Hindlimb muscle (tissue), 1 donor: ENCODE data around the gene SEPTIN5. TPM values are rescaled to one million over a fixed set of nuclear protein-coding genes. Genes with fewer than 3 reads are reported as not detected.
"Not testable (repeated sequence)": the region's sequence is repeated elsewhere in the genome, so short reads cannot be mapped to it uniquely, and the experiment has no call there.

ENCODE experiments used
- DNase-seq: peaks from one replicate; pipeline ENCODE4 v3.0.0-alpha.2; 2013
- polyA plus RNA-seq: library from polyadenylated mRNA; unstranded; fragments of 120-200 nt; gene quantifications from one replicate; pipeline ENCODE4 v1.2.1, GENCODE V29; 2013; ENCODE audit not compliant: insufficient read length

Gene SEPTIN5
- polyA plus RNA-seq, 1 donor = 130 TPM

DNA sequence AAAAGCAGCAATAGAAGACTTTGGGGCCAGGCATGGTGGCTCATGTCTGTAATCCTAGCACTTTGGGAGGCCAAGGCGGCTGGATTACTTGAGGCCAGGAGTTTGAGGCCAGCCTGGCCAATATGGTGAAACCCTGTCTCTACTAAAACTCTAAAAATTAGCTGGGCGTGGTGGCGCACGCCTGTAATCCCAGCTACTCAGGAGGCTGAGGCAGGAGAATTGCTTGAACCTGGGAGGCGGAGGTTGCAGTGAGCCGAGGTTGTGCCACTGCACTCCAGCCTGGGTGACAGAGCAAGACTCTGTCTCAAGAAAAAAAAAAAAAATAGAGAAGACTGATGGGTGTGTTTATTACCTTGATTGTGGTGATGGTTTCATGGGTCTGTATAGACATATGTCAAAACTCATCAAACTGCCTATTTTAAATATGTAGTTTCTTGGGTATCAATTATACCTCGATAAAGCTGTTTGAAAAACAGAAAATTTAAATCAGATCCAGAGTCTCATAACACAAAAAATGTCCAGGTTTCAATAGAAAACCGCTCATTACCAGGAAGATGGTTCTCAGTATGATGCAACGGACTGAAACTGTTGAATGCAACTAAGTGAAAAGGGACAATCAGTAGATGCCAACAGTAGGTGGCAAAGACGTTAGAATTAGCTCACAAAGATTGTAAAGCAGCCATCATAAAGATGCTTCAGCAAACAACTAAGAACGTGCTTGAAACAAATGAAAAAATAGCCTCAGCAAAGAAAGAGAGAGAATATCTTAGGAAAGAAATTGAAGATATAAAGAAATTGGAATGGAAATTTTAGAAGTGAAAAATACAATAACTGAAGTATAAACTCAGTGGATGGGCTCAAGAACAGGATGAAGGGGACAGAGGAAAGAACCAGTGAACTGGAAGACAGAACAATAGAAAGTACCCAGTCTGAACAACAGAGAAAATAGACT is 33.1 kb upstream of the SEPTIN5 start:
- DNase-seq = no peak

DNA sequence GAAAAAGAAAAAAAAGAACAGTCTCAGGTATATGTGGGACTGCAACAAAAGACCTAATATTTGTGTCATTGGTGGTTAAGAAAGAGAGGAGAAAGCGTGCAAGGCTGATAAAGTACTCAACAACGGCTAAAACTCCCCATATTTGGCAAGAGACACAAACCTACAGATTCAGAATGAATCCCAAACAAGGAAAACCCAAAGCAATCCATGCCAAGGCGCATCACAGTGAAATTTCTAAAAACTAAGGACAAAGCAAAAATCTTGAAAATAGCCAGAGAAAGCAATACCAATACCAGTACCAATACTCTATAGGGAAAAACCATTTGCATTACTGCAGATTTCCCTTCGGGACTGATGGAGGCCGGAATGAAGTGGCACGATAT is 32.4 kb upstream of the SEPTIN5 start:
- no peak for DNase-seq

DNA sequence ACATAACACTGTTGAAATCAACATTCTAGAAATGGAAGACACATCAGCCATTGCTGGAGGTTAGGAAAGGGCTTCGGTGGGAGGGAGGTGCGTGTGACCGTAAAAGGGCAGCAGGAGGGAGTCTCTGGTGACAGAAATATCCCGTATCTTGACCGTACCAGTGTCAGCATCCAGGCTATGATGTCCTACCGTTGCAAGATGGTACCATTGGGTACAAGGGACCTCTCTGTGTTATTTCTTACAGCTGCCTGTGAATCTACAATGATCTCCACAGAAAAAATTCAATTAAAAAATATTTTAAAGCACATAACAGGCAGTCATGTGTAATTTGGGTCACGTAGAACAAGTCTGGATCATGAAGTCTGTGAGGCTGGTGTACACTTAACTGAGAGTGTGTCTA is 27.4 kb upstream of the SEPTIN5 start:
- no peak for DNase-seq

DNA sequence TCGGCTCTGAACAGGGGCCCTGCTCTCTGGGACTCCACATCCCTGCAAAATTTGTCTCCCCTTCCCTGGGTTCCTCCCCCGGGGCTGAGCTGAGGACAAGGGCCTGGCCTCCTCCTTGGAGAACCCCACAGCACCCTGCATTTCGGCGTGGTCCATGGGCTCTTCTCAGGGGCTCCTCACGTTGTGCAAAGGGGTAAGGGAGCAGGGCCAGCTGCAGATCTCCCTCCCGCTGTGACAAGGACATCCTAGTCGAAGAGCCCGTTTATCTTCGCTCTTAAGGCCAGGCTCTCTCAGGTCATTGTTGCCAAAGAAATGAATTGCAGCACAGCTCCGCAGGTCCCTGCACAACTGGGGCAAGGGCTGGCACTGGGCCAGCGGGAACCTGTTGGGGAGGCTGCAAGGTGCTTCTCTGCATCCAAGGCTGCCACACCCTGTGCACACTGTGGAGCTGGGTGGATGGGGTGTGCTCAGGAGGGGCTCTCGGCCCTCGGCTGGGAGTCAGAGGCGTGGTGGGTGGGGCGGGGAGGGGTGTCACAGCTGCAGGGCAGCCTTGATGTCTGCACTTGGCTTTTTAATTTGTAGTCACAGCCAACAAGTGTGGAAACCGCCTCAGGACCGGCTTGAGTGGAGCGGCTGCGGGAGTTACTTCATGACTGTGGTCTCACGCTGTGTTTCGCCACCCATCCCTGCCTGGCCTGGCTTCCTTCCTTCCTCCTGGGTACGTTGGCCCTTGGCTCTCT is 26.6 kb upstream of the SEPTIN5 start:
- no peak for DNase-seq

DNA sequence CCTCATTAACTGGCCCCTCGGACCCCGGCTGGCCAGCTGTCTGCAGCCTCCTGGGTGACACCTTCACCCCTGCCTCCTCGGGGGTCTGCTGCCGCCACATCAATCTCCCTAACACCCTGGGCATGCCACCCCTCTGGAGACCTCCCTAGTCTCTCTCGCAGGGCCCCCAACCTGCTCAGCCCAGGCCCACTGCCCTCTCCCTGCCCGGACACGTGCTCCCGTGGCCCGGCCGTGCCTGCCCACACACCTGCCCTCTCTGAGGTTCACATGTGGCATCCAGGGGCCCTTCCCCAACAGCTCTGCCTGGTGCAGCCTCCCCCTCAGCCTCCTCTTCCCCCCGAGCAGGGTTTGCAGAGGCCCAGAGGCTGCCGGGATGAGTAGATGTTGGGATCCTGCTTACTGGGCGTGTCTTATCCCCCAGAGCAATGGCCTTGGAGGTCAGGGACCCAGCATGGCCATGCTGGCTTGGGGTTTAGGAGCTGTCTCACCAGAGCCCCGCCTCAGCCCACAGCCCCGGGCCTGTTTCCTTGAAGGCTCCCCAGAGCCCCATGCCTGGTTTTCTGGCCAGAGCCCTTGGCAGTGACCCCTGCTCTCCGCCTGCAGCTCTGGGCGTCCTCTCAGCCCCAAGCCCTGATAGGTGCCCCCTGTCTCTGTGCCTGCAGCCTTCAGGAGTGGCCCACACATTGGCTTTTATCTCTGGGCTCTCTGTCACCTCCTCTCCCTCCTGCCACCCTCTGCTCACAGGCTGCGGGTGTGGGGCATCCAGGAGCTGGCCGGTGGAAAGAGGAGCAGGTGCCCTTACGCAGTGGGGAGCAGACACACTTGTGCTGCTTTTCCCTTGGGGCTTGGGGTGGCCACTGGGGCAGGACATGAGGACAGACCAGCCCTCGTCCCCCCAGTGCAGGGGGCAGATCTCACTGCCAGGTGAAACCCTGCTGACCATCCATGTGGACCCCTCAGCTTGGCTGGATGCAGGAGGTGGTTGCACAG is 25.7 kb upstream of the SEPTIN5 start:
- no peak for DNase-seq

DNA sequence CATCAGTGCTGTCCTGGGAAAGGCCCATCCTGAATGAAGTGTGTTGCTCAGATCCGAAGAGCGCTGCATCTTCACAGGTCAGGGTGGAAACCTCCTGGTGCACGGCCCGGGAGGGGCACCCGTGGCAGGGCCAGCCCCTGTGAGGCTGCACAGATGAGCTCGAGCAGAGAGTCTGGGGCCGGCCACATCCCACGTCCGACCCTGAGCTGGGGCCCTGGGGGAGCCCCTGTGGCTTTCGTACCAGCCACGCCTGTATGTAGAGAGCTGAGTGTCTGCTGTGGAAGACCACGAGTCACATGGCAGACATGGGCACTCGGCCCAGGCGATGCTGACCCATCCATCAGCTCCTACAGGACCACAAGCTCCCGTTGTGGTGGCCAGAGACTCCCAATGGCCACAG is 24.9 kb upstream of the SEPTIN5 start:
- DNase-seq = no peak

DNA sequence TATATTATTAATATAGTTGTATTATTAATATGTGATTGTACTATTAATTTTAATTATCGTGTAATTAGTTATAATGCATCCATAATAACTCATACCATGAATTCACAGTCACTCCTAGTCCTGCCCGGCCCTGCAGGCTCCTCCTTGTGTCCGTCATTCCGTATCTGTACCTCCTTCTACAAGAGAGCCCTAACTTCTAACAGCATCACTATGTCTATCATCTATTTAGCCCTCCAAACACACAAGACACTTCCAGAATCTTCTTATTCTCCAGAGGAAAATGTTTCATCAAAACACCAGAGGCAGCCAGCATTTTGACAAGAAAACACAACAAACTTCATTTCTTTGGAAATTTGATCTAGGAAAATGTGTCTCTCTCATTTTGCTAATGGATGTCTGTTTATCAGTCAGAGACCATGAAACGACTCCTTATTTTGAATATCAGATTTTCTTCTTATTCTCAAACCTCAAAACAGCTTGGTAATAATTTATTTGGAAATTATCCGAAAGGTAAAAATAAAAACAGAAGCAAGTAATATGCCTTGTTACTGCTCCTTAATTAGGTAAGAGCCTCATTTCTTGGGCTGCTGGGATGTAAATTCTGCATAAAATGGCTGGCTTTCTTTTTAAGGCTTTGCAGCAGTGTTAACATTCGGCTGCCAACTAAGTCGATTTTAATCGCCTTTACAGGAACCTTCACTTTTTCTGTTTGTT is 23.1 kb upstream of the SEPTIN5 start:
- DNase-seq = no peak

DNA sequence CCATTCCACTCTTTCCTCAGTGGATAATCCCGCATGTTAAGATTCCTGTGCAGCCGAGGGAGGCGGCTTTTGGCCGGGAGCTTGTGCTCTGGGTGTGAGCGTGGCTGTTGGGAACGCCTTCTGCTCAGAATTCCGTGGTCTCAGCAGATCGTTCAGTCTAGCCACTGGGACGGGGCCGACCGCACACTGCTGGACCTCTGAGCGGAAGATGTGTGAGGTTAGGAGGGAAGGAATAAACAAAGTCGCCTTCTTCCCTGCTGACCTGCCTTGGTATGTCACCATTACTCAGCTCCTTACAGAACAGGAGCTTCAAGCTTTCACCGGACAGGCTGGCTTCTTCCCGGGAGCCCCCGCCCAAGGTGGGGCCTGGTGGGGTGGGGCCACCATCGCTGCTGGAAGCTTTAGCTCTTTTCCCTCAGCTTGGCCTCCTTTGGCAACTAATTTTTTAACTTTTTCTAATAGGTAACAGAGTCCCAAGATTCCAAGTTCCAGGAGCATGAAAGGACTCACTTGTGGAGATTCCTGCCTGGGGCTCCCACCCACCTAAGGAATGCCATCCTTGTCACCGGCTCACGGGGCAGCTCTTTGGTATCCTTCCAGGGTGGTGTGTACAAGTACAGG is 22.5 kb upstream of the SEPTIN5 start:
- peak; percentile 62 for DNase-seq

DNA sequence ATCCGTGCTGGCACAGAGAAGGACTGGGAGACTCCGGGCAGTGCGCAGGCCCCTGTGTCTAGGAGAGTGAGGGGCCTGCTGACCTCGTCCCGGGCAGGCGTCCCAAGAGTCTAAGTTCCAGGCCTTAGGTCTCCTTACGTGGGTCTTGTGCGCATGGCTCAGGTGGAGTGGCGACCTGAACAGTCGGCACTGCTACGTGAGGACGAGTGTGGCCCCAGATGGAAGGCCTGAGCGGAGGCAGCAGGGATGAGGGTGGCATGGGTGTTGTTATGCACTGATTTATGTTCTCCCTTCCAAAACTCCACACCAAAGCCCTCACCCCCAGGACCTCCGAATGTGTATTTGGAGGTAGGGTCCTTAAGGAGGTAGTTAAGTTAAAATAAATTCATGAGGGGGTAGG is 20.7 kb upstream of the SEPTIN5 start:
- no peak for DNase-seq

DNA sequence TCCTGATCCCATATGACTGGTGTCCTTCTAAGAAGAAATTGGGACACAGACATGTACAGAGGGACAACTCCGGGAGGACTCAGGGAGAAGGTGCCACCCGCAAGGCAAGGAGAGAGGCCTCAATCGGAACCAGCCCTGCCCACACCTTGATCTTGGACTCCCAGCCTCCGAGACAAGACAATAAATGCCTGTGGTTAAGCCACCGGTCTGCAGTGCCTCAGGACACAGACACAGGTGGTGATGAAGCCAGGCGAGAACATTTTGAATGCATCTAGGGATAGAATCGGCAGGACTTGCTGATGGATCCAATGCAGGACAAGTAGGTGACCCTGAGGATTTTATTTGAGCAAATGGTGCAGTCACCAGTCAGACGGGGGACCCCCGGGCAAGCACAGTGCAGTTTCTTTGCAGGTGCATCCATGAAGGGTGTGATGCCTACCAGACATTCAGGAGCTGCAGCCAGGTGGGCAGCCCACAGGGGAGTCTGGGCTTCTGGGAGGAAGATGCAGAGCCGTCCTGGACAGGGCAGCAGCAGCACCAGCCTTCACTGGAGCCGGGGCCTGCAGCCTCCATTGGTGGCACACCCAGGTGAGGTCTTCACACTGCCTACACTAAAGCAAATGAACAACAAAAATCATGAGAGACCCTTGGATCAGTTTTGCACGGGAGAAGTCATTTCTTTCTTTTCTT is 20.2 kb upstream of the SEPTIN5 start:
- no peak for DNase-seq

DNA sequence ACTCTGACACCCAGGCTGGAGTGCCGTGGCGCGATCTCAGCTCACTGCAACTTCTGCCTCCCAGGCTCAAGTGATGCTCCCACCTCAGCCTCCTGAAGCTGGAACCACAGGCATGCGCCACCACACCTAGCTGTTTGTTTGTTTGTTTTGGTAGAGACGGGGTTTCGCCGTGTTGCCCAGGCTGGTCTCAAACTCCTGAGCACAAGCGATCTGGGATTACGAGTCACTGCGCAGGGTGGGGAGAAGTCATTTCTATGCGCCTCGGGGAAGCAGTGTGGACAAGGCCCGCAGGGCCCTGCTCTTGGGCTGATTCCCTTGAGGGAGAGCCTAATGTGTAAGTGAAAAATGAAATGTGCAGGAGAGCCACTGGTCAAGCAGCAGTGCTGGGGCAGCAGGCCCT is 19.6 kb upstream of the SEPTIN5 start:
- no peak for DNase-seq

DNA sequence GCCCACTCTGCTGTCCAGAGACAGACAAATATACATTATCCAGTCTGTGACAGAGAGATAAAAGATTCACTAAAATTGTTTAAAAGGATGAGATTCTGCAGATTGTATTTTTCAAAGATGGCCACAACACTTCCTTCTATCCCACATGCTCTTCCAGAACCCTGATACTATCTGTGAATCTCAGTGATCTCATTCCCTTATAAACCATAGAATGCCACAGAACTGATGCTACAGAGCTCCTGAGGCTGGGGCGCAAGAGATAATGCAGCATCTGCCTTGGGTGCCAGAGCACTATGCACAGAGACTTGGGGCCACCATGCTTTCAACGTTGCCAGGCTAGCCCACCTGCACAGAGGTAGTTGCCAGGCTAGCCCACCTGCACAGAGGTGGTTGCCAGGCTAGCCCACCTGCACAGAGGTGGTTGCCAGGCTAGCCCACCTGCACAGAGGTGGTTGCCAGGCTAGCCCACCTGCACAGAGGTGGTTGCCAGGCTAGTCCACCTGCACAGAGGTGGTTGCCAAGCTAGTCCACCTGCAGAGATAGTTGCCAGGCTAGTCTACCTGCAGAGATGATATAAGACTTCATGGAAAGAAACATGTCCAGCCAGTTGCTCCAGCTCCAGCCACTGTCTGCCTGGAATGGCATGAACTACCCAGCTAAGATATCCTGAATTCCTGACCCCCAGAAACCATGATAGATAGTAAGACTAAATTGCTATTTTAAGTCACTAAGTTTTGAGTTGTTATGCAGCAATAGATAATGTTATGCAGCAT is 17.6 kb upstream of the SEPTIN5 start:
- DNase-seq = no peak

DNA sequence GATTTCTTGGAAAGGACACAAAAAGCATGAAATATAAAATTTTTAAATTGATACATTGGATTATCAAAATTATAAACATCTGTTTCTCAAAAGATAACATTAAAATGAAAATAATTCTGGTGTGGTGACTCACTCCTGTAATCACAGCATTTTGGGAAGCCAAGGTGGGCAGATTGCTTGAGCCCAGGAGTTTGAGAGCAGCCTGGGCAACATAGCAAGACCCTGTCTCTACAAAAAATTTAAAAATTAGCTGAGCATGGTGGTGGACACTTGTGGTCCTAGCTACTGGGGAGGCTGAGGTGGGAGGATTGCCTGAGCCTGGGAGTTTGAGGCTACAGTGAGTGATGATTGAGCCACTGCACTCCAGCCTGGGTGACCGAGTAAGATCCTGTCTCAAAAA is 16.4 kb upstream of the SEPTIN5 start:
- DNase-seq = not testable (repeated sequence)

DNA sequence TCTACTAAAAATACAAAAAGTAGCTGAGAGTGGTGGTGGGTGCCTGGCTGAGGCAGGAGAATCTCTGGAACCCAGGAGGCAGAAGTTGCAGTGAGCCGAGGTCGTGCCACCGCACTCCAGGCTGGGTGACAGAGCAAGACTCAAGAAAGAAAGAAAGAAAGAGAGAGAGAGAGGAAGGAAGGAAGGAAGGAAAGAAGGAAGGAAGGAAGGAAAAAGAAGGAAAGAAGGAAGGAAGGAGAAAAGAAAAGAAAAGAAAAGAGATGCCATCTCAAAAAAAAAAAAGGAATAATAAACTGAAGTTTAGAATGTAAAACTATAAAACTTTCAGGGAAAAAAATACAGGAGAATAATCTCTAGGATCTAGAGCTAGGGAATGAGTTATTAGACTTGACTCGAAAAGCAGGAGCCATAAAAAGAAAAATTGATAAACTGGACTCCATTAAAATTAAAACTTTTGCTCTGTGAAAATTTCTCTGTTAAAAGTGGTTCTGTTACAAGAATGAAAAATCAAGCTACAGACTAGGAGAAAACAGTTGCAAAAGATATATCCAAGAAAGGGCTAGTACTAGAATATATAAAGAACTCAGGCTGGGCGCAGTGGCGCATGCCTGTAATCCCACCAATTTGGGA is 13.4 kb upstream of the SEPTIN5 start:
- DNase-seq = no peak

DNA sequence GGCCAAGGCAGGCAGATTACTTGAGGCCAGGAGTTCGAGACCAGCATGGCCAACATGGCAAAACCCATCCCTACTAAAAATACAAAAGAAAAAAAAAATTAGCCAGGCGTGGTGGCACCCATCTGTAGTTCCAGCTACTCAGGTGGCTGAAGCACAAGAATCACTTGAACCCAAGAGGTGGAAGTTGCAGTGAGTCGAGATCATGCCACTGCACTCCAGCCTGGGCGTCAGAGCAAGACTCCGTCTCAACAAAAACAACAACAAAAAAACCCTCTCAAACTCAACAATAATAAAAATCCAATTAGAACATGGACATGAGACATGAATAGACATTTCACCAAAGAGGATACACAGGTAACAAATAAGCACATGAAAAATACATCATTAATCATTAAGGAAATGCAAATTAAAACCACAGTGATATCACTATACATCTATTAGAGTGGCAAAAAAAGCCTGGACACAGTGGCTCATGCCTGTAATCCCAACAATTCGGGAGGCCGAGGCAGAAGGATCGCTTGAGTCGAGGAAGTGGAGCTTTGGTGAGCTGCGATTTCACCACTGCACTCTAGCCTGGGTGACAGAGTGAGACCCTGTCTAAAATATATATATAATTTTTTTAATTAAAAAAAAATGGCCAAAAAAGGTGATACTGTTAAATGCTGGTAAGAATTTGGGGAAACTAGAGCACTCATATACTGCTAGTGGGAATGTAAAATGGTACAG is 12.7 kb upstream of the SEPTIN5 start:
- DNase-seq = no peak

DNA sequence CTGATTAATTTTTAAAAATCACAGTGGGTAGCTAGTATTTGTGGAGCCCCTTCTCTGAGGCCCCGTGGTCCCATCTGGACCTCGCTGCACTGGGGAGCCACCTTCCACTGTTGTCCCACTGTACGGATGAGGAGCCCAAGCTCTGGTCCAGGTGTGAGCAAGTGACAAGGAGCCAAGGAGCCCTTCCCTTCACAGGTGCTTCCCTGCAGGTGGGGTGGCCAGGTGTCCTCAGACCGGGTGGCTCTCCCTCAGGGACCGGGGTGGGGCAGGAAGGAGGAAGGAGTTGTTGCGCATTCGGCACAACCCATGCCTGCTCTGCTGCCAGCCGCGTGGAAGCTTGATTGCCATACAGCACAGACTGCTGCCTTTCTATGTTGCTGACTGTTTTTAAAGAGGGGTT is 10.4 kb upstream of the SEPTIN5 start:
- DNase-seq = no peak

DNA sequence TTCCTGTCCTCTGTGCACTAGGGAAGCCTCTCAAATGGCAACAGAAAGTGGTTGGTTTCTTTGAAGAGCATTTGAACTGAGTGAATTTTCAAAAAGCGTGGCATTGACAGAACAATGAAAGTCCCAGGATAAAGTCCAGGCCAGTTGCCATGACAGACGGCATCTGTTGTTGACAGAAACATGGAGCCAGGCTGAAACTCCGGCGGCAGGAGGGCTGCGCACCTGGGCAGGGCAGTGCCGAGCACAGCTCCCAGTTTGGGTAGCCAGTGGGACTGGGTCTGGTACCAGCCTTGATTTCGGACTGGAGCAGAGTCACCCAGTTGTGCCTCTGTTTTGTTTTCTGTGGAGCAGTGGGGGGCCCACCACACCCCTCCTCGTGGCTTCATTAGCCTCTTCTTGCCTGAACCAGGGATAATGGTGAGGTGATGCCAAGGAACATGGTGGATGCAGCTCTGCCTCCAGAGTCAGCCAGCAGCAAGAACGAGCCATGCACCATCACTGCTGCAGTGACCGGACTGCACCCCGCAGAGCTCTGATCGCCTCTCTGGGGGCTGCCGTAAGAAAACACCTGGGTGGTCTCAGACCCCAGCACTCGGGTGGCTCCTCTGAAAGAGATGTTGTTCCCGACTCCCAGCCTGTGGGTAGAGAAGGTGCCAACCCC is 9.8 kb upstream of the SEPTIN5 start:
- DNase-seq = no peak
